Ishikawa (cell line): ENCODE data around the gene CARD14.

Experiments
- CEBPB ChIP-seq: IDR thresholded peaks from 2 replicates; pipeline ENCODE4 v1.6.1; 2012
- CREB1 ChIP-seq: IDR thresholded peaks from 2 replicates; pipeline ENCODE4 v1.6.1; 2012; ENCODE audit warnings: low read depth
- EGR1 ChIP-seq: IDR thresholded peaks from 2 replicates; pipeline ENCODE4 v1.6.1; 2012
- EP300 ChIP-seq: IDR thresholded peaks from 2 replicates; pipeline ENCODE4 v1.6.1; 2012; ENCODE audit warnings: borderline replicate concordance
- FOXM1 ChIP-seq: IDR thresholded peaks from 2 replicates; pipeline ENCODE4 v1.6.1; 2012; ENCODE audit warnings: low read depth, borderline replicate concordance
- NFIC ChIP-seq: IDR thresholded peaks from 2 replicates; pipeline ENCODE4 v1.6.1; 2012
- RAD21 ChIP-seq: IDR thresholded peaks from 2 replicates; pipeline ENCODE4 v1.6.1; 2012; ENCODE audit warnings: low read depth
- TAF1 ChIP-seq: IDR thresholded peaks from 2 replicates; pipeline ENCODE4 v1.6.1; 2012; ENCODE audit warnings: low read depth, mild to moderate bottlenecking
- TCF12 ChIP-seq: IDR thresholded peaks from 2 replicates; pipeline ENCODE4 v1.6.1; 2012; ENCODE audit warnings: low read depth
- TEAD4 ChIP-seq: IDR thresholded peaks from 2 replicates; pipeline ENCODE4 v1.6.1; 2012
- YY1 ChIP-seq: IDR thresholded peaks from 2 replicates; pipeline ENCODE4 v1.6.1; 2012; ENCODE audit warnings: low read depth
- ZBTB7A ChIP-seq: IDR thresholded peaks from 2 replicates; pipeline ENCODE4 v1.6.1; 2012; ENCODE audit warnings: low read depth
- TF ChIP-seq, protein P1 (sequence below): IDR thresholded peaks from 2 replicates; pipeline ENCODE4 v1.6.1; 2012; ENCODE audit warnings: low read depth, mild to moderate bottlenecking
- TF ChIP-seq, protein P2 (sequence below): IDR thresholded peaks from 2 replicates; pipeline ENCODE4 v1.6.1; 2012
- TF ChIP-seq, protein P3 (sequence below): IDR thresholded peaks from 2 replicates; pipeline ENCODE4 v1.6.1; 2012

The CARD14 gene

DNA sequence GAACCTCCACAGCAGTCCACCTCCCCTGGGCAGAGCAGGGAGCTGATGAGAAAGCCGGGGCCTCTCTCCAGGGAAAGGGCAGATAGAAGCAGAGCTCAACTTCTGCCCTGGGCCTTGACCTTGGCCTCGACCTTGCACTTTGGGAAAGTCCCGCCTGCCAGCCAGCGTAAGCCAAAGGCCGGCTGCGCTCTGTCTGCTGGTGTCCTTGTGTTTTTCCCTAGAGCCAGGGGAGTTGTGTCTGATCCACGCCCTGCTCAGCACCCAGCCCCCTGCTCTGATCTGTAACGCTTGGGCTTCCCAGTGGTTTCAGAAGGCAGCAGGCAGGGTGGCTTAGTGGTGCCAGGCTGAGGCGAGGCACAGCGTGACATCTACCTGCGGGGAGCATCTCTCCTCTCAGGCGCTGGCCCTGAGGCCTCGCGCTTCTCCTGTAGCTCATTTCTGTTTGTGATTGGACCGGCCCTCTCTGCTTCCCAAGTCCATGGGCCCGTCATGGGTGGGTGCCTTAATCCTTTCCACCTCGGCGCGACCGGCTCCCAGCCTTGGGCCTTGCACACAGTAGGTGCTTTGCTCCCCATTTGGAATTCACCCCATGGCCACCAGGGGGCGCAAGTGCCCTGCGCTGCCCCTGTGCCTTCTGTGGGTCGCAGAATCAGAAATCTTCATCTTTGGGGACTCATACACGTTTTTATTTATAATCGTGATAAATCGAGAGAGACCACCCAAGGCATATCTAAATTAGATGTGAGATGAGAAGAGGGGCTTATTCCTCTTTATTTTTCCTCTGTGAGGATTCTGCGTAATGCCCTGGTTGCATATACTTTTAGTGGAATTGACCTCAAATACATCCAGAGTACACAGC, 26.1 kb downstream of the CARD14 start:
- TF ChIP-seq EGR1 = no peak
- no peak for TF ChIP-seq TEAD4
- TF ChIP-seq CEBPB = no peak
- TF ChIP-seq TAF1 = no peak
- peak; percentile 79 for TF ChIP-seq RAD21

DNA sequence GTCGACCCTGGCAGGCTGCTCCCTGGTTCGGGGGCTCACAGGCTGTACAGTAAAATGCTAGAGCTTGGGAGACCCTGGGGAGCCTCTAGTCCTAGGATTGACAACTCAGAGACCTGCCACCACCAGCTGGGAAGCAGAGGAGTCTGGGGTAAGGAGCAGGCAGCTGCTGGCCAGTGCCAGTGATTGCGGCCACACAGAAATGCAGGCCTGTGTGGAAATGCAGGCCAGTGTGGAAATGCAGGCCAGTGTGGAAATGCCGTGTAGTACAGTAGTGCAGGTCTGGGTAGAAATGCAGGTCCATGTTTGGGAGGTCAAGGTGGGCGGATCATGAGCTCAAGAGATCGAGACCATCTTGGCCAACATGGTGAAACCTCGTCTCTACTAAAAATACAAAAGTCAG, 26.8 kb downstream of the CARD14 start:
- no peak for TF ChIP-seq CREB1
- TF ChIP-seq, protein P1, sequence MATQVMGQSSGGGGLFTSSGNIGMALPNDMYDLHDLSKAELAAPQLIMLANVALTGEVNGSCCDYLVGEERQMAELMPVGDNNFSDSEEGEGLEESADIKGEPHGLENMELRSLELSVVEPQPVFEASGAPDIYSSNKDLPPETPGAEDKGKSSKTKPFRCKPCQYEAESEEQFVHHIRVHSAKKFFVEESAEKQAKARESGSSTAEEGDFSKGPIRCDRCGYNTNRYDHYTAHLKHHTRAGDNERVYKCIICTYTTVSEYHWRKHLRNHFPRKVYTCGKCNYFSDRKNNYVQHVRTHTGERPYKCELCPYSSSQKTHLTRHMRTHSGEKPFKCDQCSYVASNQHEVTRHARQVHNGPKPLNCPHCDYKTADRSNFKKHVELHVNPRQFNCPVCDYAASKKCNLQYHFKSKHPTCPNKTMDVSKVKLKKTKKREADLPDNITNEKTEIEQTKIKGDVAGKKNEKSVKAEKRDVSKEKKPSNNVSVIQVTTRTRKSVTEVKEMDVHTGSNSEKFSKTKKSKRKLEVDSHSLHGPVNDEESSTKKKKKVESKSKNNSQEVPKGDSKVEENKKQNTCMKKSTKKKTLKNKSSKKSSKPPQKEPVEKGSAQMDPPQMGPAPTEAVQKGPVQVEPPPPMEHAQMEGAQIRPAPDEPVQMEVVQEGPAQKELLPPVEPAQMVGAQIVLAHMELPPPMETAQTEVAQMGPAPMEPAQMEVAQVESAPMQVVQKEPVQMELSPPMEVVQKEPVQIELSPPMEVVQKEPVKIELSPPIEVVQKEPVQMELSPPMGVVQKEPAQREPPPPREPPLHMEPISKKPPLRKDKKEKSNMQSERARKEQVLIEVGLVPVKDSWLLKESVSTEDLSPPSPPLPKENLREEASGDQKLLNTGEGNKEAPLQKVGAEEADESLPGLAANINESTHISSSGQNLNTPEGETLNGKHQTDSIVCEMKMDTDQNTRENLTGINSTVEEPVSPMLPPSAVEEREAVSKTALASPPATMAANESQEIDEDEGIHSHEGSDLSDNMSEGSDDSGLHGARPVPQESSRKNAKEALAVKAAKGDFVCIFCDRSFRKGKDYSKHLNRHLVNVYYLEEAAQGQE = no peak
- TF ChIP-seq, protein P2, sequence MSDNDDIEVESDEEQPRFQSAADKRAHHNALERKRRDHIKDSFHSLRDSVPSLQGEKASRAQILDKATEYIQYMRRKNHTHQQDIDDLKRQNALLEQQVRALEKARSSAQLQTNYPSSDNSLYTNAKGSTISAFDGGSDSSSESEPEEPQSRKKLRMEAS = no peak
- TF ChIP-seq, protein P3, sequence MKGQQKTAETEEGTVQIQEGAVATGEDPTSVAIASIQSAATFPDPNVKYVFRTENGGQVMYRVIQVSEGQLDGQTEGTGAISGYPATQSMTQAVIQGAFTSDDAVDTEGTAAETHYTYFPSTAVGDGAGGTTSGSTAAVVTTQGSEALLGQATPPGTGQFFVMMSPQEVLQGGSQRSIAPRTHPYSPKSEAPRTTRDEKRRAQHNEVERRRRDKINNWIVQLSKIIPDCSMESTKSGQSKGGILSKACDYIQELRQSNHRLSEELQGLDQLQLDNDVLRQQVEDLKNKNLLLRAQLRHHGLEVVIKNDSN = no peak
- no peak for TF ChIP-seq TAF1
- no peak for TF ChIP-seq YY1
- TF ChIP-seq EP300 = no peak
- TF ChIP-seq EGR1 = no peak
- no peak for TF ChIP-seq CEBPB
- TF ChIP-seq FOXM1 = no peak
- TF ChIP-seq TCF12 = no peak
- no peak for TF ChIP-seq ZBTB7A
- TF ChIP-seq RAD21 = no peak
- TF ChIP-seq NFIC = no peak
- no peak for TF ChIP-seq TEAD4

DNA sequence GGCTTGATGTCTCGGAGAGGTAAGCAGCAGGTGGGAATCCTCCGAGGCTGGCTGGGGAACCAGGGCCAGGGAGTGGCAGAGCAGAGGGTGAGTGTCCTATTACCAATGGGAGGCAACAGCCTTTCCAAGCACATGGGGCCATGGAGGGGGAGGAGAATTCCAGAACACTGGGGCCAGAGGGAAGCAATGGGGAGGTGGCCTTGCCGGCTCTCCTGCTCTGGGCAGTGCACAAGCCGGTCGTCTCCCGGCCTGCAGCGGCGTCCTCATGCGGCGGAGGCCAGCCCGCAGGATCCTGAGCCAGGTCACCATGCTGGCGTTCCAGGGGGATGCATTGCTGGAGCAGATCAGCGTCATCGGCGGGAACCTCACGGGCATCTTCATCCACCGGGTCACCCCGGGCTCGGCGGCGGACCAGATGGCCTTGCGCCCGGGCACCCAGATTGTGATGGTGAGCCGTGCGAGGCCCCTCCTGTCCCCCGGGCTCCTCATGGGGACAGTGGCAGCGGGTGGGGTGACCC, 28.4 kb downstream of the CARD14 start:
- no peak for TF ChIP-seq EGR1
- TF ChIP-seq ZBTB7A = no peak
- TF ChIP-seq, protein P3 = peak; percentile 42
- peak; percentile 73 for TF ChIP-seq TEAD4
- TF ChIP-seq EP300 = no peak; the same call in 1 of the 2 replicates
- TF ChIP-seq, protein P1 = no peak
- no peak for TF ChIP-seq CEBPB
- TF ChIP-seq RAD21 = peak; percentile 29; the same call in 1 of the 2 replicates
- TF ChIP-seq NFIC = 0 out of 2 replicates have a peak, but pooled peaks have one; percentile 19
- no peak for TF ChIP-seq TAF1
- TF ChIP-seq TCF12 = peak; percentile 20; the same call in 1 of the 2 replicates
- TF ChIP-seq CREB1 = no peak
- no peak for TF ChIP-seq FOXM1
- TF ChIP-seq, protein P2 = peak; percentile 94
- peak; percentile 58; the same call in 1 of the 2 replicates for TF ChIP-seq YY1

DNA sequence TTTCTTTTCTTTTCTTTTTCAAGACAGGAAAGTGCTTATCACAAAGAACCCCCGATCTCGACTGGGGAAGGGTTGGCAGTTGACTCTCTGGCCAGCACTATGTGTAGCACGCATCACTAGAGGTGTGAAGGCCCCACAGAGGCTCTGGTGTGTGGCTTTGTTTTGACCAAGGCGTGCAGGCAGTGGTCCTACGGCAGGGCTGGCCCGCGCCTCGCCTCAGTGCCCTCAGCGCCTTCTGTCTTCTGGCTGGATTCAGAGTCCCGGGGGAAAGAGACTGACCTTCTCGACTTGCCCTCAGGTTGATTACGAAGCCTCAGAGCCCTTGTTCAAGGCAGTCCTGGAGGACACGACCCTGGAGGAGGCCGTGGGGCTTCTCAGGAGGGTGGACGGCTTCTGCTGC, 31.6 kb downstream of the CARD14 start:
- TF ChIP-seq FOXM1 = no peak
- TF ChIP-seq, protein P1 = no peak
- no peak for TF ChIP-seq TAF1
- TF ChIP-seq EP300 = no peak
- TF ChIP-seq RAD21 = no peak
- TF ChIP-seq, protein P2 = no peak
- TF ChIP-seq EGR1 = no peak
- no peak for TF ChIP-seq ZBTB7A
- no peak for TF ChIP-seq YY1
- no peak for TF ChIP-seq CREB1
- TF ChIP-seq, protein P3 = no peak
- TF ChIP-seq TEAD4 = no peak
- TF ChIP-seq NFIC = no peak
- TF ChIP-seq CEBPB = no peak
- TF ChIP-seq TCF12 = no peak
